Upper lobe of left lung (tissue), 4 donors: ENCODE data around the gene ADIPOR2.

ENCODE experiments used
- CTCF ChIP-seq, 6 experiments: fragments of 450-650 bp in 4 of 6; fragments of 200-600 bp in 2 of 6; sonication (generic) in 2 of 6; IDR thresholded peaks; one replicate each; pipeline ENCODE4 v1.5.1; 2016 to 2019; ENCODE audit warnings: antibody characterized with exemption in 6 of 6
- EP300 ChIP-seq, 4 donors: sonication (generic); formaldehyde crosslinking; IDR thresholded peaks; one replicate each; pipeline ENCODE4 v1.5.1; 2017; ENCODE audit warnings: antibody characterized with exemption in 4 of 4, control low read depth in 2 of 4
- POLR2A ChIP-seq, 4 donors: fragments of 450-650 bp; IDR thresholded peaks; one replicate each; pipeline ENCODE4 v1.5.1; 2016 to 2017; ENCODE audit warnings: antibody characterized with exemption in 4 of 4, mild to moderate bottlenecking in 2 of 4

GRCh38 chr12:1793426-1794210 is 102.7 kb downstream of the ADIPOR2 start:
- no peak for TF ChIP-seq CTCF (IDR thresholded peaks at IDR 0.05)
- no peak for TF ChIP-seq POLR2A (IDR thresholded peaks at IDR 0.05)
- no peak for TF ChIP-seq EP300 (IDR thresholded peaks at IDR 0.05)
